PFSK-1 (cell line): ENCODE results near the gene BCOR.

ENCODE experiments used
- FOXP2 ChIP-seq: optimal IDR thresholded peaks from 2 replicates; pipeline ENCODE3; 2011; ENCODE audit warnings: borderline replicate concordance, control low read depth, inconsistent platforms; ENCODE audit not compliant: insufficient read depth; ENCODE audit errors: extremely low read length, extremely low read depth
- POLR2AphosphoS5 ChIP-seq: IDR thresholded peaks from 2 replicates; pipeline ENCODE4 v1.6.1; 2012; ENCODE audit warnings: low read depth, mild to moderate bottlenecking, control low read depth, low read length, moderate library complexity
- SIN3A ChIP-seq: IDR thresholded peaks from 2 replicates; pipeline ENCODE4 v1.6.1; 2012; ENCODE audit warnings: mild to moderate bottlenecking, low read length, moderate library complexity, borderline replicate concordance; ENCODE audit not compliant: insufficient read depth
- TAF1 ChIP-seq: IDR thresholded peaks from 2 replicates; pipeline ENCODE4 v1.6.1; 2012; ENCODE audit warnings: low read length, control low read depth, borderline replicate concordance; ENCODE audit not compliant: insufficient read depth
- TF ChIP-seq, protein P1 (sequence below), 2 experiments: IDR thresholded peaks; 2 replicates each; pipeline versions ENCODE4 v1.6.1 to v1.8.0; 2011 to 2012; ENCODE audit warnings: low read depth in 2 of 2, low read length in 2 of 2, control low read depth in 1 of 2, inconsistent platforms in 1 of 2, mild to moderate bottlenecking in 1 of 2, moderate library complexity in 1 of 2; ENCODE audit not compliant: insufficient read depth in 1 of 2

DNA sequence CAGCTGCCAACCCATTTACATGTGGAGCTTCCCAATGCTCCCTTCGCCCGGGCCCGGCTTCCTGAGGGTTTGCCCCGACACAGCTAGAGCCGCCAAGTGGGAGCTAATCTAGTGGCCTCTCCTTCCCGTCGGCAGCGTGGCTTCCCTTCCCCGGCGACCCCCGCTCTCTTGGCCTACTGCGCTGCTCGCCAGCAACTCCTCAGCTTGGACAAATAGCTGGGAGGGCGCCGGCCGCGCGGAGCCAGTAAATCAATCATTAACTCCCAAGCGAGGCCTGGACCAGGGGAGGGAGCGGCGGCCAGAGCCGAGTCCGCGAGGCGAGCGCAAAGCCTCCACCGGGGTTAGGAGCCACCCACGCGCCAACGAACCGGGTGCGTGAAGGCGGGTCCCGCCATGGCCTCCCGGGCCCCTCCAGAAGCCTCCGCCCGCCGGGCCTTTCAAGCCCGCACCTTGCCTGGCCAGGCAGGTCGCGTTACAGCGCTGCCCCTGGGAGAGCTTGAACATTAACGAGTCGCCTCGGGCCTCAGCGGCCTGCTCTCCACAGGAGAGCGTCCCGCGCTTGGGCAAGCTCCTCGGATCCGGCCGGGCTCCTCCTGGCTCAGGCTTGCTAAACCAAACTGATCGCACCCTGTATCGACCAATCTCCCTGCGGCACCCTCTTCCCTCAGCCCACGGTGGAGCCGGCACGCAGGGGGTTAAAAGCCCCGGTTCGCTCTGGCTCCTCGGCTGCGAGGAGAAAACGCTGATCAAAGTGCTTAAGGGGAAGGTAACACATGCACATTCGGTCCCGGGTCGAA lies 10.6 kb upstream of the BCOR start:
- TF ChIP-seq TAF1, result no peak
- TF ChIP-seq, protein P1, sequence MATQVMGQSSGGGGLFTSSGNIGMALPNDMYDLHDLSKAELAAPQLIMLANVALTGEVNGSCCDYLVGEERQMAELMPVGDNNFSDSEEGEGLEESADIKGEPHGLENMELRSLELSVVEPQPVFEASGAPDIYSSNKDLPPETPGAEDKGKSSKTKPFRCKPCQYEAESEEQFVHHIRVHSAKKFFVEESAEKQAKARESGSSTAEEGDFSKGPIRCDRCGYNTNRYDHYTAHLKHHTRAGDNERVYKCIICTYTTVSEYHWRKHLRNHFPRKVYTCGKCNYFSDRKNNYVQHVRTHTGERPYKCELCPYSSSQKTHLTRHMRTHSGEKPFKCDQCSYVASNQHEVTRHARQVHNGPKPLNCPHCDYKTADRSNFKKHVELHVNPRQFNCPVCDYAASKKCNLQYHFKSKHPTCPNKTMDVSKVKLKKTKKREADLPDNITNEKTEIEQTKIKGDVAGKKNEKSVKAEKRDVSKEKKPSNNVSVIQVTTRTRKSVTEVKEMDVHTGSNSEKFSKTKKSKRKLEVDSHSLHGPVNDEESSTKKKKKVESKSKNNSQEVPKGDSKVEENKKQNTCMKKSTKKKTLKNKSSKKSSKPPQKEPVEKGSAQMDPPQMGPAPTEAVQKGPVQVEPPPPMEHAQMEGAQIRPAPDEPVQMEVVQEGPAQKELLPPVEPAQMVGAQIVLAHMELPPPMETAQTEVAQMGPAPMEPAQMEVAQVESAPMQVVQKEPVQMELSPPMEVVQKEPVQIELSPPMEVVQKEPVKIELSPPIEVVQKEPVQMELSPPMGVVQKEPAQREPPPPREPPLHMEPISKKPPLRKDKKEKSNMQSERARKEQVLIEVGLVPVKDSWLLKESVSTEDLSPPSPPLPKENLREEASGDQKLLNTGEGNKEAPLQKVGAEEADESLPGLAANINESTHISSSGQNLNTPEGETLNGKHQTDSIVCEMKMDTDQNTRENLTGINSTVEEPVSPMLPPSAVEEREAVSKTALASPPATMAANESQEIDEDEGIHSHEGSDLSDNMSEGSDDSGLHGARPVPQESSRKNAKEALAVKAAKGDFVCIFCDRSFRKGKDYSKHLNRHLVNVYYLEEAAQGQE (IDR thresholded peaks at IDR 0.05; ENCODE audit: insufficient read depth in 1 of 2, low read depth in 2 of 2, low read length in 2 of 2), result no peak
- TF ChIP-seq SIN3A, result no peak
- TF ChIP-seq POLR2AphosphoS5, result no peak
- no peak for TF ChIP-seq FOXP2
